ENCODE measurements around the gene ZFYVE27. TPM values are rescaled to one million over a fixed set of nuclear protein-coding genes. Genes with fewer than 3 reads are reported as not detected.

Gene ZFYVE27
- total RNA-seq, 1 donor from 2014 or later, result 48.5 TPM

DNA sequence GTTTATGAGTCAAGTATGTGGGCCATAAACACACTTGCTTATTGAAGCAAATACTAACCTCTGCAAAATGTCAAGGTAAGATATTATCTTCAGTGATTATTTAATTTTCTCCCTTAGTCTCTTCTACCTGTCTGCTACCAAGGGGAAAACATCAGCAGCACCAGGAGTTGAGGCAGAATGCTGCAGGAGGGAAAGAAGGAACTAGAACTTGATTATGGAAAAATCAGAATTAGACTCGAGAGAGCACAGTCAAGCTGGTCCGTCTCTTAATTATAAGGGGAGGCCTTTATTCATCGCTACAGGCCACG lies 4.9 kb upstream of the ZFYVE27 start:
- TF ChIP-seq, protein P1, sequence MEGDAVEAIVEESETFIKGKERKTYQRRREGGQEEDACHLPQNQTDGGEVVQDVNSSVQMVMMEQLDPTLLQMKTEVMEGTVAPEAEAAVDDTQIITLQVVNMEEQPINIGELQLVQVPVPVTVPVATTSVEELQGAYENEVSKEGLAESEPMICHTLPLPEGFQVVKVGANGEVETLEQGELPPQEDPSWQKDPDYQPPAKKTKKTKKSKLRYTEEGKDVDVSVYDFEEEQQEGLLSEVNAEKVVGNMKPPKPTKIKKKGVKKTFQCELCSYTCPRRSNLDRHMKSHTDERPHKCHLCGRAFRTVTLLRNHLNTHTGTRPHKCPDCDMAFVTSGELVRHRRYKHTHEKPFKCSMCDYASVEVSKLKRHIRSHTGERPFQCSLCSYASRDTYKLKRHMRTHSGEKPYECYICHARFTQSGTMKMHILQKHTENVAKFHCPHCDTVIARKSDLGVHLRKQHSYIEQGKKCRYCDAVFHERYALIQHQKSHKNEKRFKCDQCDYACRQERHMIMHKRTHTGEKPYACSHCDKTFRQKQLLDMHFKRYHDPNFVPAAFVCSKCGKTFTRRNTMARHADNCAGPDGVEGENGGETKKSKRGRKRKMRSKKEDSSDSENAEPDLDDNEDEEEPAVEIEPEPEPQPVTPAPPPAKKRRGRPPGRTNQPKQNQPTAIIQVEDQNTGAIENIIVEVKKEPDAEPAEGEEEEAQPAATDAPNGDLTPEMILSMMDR (IDR thresholded peaks at IDR 0.05; ENCODE audit: partially characterized antibody, unreplicated experiment), result no peak
- H3K27me3 Mint-ChIP-seq (ENCODE audit: unreplicated experiment), result peaks cover 12% of the 10 kb centered on the region
- H3K4me3 Mint-ChIP-seq (ENCODE audit: unreplicated experiment), result no peak overlapping the region
- H3K36me3 Mint-ChIP-seq (ENCODE audit: unreplicated experiment), result peaks cover 9% of the 10 kb centered on the region
- H3K9me3 Mint-ChIP-seq (ENCODE audit: unreplicated experiment), result peaks cover 6% of the 10 kb centered on the region
- H3K27ac Mint-ChIP-seq (ENCODE audit: unreplicated experiment), result no peak overlapping the region
- no peak for DNase-seq
- no peaks in the 10 kb centered on the region for H3K4me1 Mint-ChIP-seq (ENCODE audit: low read depth, unreplicated experiment)

DNA sequence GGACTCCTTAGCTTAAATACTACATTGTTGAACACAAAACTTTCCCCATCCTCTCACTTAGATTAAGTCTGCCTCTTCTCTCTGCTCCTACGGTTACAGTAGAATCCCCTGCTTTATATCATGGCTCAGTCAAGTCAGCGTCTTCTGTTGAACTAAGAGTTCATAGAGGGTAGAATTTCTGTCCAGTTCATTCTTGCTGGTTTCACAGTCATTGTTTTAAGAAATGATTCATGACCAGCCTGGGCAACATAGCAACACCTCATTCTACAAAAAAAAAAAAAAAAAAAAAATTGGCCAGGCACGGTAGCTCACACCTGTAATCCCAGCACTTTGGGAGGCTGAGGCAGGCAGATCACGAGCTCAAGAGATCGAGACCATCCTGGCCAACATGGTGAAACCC lies 3.7 kb upstream of the ZFYVE27 start:
- Mint-ChIP-seq H3K27me3 (ENCODE audit: unreplicated experiment) (peaks cover 12% of the 10 kb centered on the region), H3K27ac (ENCODE audit: unreplicated experiment) (no peak overlapping the region), H3K9me3 (ENCODE audit: unreplicated experiment) (peaks cover 8% of the 10 kb centered on the region), H3K4me1 (ENCODE audit: low read depth, unreplicated experiment) (peaks cover 4% of the 10 kb centered on the region), H3K4me3 (ENCODE audit: unreplicated experiment) (no peak overlapping the region), H3K36me3 (ENCODE audit: unreplicated experiment) (peaks cover 9% of the 10 kb centered on the region)
- TF ChIP-seq, protein P1 (IDR thresholded peaks at IDR 0.05; ENCODE audit: partially characterized antibody, unreplicated experiment), result no peak
- DNase-seq, result no peak

DNA sequence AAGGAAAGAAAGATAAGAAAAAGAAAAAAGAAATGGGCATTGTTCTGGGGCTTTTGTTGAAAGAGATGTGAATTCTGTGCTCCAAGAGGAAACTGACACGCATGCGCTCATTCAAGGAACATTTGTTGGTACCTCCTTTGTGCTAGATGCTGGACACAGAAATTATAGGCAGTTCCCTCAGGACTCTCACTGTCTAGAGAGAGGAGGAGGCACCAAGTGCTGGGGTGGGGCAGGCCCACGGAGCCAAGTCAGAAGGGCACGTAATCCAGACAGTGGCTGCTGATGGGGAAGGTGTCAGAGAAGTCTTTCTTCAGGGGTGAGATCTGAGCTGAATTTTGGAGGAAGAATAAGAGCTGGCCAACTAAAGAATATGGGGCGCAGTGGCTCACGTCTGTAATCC lies 2.9 kb upstream of the ZFYVE27 start:
- Mint-ChIP-seq H3K27me3 (ENCODE audit: unreplicated experiment) (peaks cover 12% of the 10 kb centered on the region), H3K4me3 (ENCODE audit: unreplicated experiment) (no peak overlapping the region), H3K27ac (ENCODE audit: unreplicated experiment) (no peak overlapping the region), H3K4me1 (ENCODE audit: low read depth, unreplicated experiment) (peaks cover 4% of the 10 kb centered on the region), H3K36me3 (ENCODE audit: unreplicated experiment) (peaks cover 9% of the 10 kb centered on the region), H3K9me3 (ENCODE audit: unreplicated experiment) (peaks cover 8% of the 10 kb centered on the region)
- no peak for DNase-seq
- TF ChIP-seq, protein P1 (IDR thresholded peaks at IDR 0.05; ENCODE audit: partially characterized antibody, unreplicated experiment), result no peak

DNA sequence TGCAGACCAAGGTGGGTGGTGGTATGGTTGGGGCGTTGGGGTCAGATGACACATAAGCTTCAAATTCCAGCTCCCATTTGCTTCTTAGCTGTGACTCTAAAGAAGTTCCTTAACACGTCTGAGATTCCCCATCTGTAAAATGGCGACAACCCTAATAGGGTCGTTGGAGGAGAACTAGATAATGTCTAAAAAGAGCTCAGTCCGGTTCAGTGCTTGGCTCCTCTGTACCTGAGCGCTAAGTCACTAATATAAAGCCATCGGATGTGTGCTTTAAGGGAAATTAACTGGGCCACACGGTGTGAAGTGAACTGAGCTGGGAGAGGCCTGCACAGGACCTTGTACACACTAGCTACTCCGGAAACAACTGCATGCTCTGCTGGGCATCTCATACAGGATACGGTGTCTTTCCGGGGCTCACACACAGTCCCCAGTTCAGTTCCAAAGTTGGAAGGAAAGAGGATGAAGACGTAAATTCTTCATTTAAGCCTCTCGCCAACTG lies 476 bp upstream of the ZFYVE27 start:
- peaks cover 9% of the 10 kb centered on the region for H3K36me3 Mint-ChIP-seq (ENCODE audit: unreplicated experiment)
- H3K9me3 Mint-ChIP-seq (ENCODE audit: unreplicated experiment), result peaks cover 8% of the 10 kb centered on the region
- H3K4me3 Mint-ChIP-seq (ENCODE audit: unreplicated experiment), result peak overlapping the region; percentile 96
- peaks cover 7% of the 10 kb centered on the region for H3K4me1 Mint-ChIP-seq (ENCODE audit: low read depth, unreplicated experiment)
- peak overlapping the region; percentile 91 for H3K27ac Mint-ChIP-seq (ENCODE audit: unreplicated experiment)
- H3K27me3 Mint-ChIP-seq (ENCODE audit: unreplicated experiment), result peaks cover 10% of the 10 kb centered on the region
- no peak for DNase-seq
- TF ChIP-seq, protein P1 (IDR thresholded peaks at IDR 0.05; ENCODE audit: partially characterized antibody, unreplicated experiment), result no peak

DNA sequence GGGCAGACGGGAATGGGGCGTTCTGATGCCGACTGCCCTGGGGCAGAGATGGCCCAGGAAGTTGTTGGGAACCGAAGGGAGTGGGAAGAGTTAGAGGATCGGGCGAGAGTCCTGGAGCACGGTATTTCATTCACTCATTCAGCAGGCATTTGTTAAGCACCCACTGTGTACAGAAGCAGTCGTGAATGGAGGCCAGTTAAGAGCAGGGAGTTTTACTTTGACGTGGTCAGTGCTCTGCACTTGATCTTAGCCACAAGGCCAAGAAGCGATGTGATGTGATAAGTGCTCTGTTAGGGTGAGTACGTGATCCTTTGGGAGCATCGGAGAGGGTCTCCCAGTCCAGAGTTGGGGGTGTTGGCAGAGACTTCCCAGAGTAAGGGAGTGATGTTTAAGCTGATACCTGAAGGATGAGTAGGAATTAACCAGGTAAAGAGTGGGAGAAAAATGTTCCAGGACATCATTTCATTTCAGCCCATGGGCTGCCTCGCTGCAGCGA lies 890 bp downstream of the ZFYVE27 start:
- peaks cover 8% of the 10 kb centered on the region for H3K9me3 Mint-ChIP-seq (ENCODE audit: unreplicated experiment)
- H3K4me3 Mint-ChIP-seq (ENCODE audit: unreplicated experiment), result peak overlapping the region; percentile 96
- TF ChIP-seq, protein P1 (IDR thresholded peaks at IDR 0.05; ENCODE audit: partially characterized antibody, unreplicated experiment), result no peak
- peaks cover 9% of the 10 kb centered on the region for H3K36me3 Mint-ChIP-seq (ENCODE audit: unreplicated experiment)
- H3K27ac Mint-ChIP-seq (ENCODE audit: unreplicated experiment), result peak overlapping the region; percentile 30
- no peak for DNase-seq
- peaks cover 10% of the 10 kb centered on the region for H3K27me3 Mint-ChIP-seq (ENCODE audit: unreplicated experiment)
- H3K4me1 Mint-ChIP-seq (ENCODE audit: low read depth, unreplicated experiment), result peaks cover 7% of the 10 kb centered on the region

Data from glutamatergic neuron (in vitro differentiated cells).